ENCODE measurements around the gene IFNL4.
"Not testable (repeated sequence)": the region's sequence is repeated elsewhere in the genome, so short reads cannot be mapped to it uniquely, and the experiment has no call there.

IFNL4 gene

GRCh38 chr19:39254531-39255345 is 6.1 kb upstream of the IFNL4 start:
- no peak for DNase-seq

GRCh38 chr19:39253374-39254149 is 4.9 kb upstream of the IFNL4 start:
- no peak for DNase-seq

GRCh38 chr19:39252458-39252857 is 3.8 kb upstream of the IFNL4 start:
- no peak for DNase-seq

GRCh38 chr19:39251846-39252245 is 3.2 kb upstream of the IFNL4 start:
- no peak for DNase-seq

- no peak for DNase-seq
These were observed 2.4 kb upstream of the IFNL4 start for GRCh38 chr19:39251081-39251480.

GRCh38 chr19:39247701-39248664 is 673 bp downstream of the IFNL4 start:
- no peak for DNase-seq

- DNase-seq: peak in 1 of 4 experiments; percentile 11
These were observed 1.5 kb downstream of the IFNL4 start for GRCh38 chr19:39246951-39247669.

- DNase-seq: not testable (repeated sequence)
These were observed 3.5 kb downstream of the IFNL4 start for GRCh38 chr19:39245166-39245565.

GRCh38 chr19:39244410-39245100 is 4.1 kb downstream of the IFNL4 start, which contains the start of gene IFNL3:
IFNL3 (minus strand) TSS chr19:39245006; CDS start chr19:39244967, 39 bp downstream.
- not testable (repeated sequence) for DNase-seq

- DNase-seq: not testable (repeated sequence)
These were observed 4.9 kb downstream of the IFNL4 start for GRCh38 chr19:39243741-39244140.

GRCh38 chr19:39240421-39240820 is 8.2 kb downstream of the IFNL4 start:
- no peak for DNase-seq

GRCh38 chr19:39238944-39239343 is 9.7 kb downstream of the IFNL4 start:
- DNase-seq: no peak

GRCh38 chr19:39238209-39238608 is 10.4 kb downstream of the IFNL4 start:
- DNase-seq: no peak

- DNase-seq: peak in 2 of 4 experiments; percentile 7 to 34
These were observed 11.2 kb downstream of the IFNL4 start for GRCh38 chr19:39237200-39238184.

GRCh38 chr19:39236527-39236926 is 12.1 kb downstream of the IFNL4 start:
- peak in 1 of 4 experiments; percentile 23 for DNase-seq

- DNase-seq: no peak
These were observed 15.9 kb downstream of the IFNL4 start for GRCh38 chr19:39232708-39233107.

GRCh38 chr19:39230096-39230764 is 18.4 kb downstream of the IFNL4 start:
- DNase-seq: no peak

- DNase-seq: no peak
These were observed 23.7 kb downstream of the IFNL4 start for GRCh38 chr19:39224910-39225309.

GRCh38 chr19:39223703-39224279 is 24.9 kb downstream of the IFNL4 start:
- no peak for DNase-seq

Measured in activated naive CD4-positive, alpha-beta T cell (primary cell).